Measurements from ENCODE around the gene SMARCC1.

SMARCC1 gene

GRCh38 chr3:47643092-47643491, 138.6 kb downstream of the SMARCC1 start:
- intact Hi-C loops (cut with DNase I) = no loop called here
- no peak for DNase-seq

GRCh38 chr3:47641739-47642138, 140.0 kb downstream of the SMARCC1 start:
- DNase-seq = no peak
- intact Hi-C loops (cut with DNase I) = no loop called here

- intact Hi-C loops (cut with DNase I) = no loop called here
- DNase-seq = no peak
Observed at GRCh38 chr3:47636921-47637320, 144.8 kb downstream of the SMARCC1 start.

GRCh38 chr3:47636225-47636624, 145.5 kb downstream of the SMARCC1 start:
- intact Hi-C loops (cut with DNase I) = no loop called here
- no peak for DNase-seq

- intact Hi-C loops (cut with DNase I) = no loop called here
- no peak for DNase-seq
Observed at GRCh38 chr3:47635536-47635935, 146.2 kb downstream of the SMARCC1 start.

GRCh38 chr3:47634996-47635395, 146.7 kb downstream of the SMARCC1 start:
- peak in 8 of 10 donors; percentile 26 to 76 (median 48) for DNase-seq

GRCh38 chr3:47630810-47631209, 150.9 kb downstream of the SMARCC1 start:
- no peak for DNase-seq
- intact Hi-C loops (cut with DNase I) = no loop called here

More at GRCh38 chr3:47634996-47635395, 146.7 kb downstream of the SMARCC1 start:
- intact Hi-C loops (cut with DNase I) = no loop called here

GRCh38 chr3:47629770-47630169, 151.9 kb downstream of the SMARCC1 start:
- DNase-seq = no peak
- intact Hi-C loops (cut with DNase I) = no loop called here

- intact Hi-C loops (cut with DNase I) = no loop called here
- no peak for DNase-seq
Observed at GRCh38 chr3:47628426-47628825, 153.3 kb downstream of the SMARCC1 start.

- no peak for DNase-seq
- intact Hi-C loops (cut with DNase I) = no loop called here
Observed at GRCh38 chr3:47622671-47623461, 158.8 kb downstream of the SMARCC1 start.

- intact Hi-C loops (cut with DNase I) = no loop called here
- no peak for DNase-seq
Observed at GRCh38 chr3:47617086-47618010, 164.3 kb downstream of the SMARCC1 start.

- no peak for DNase-seq
- intact Hi-C loops (cut with DNase I) = no loop called here
Observed at GRCh38 chr3:47614788-47615187, 166.9 kb downstream of the SMARCC1 start.

- intact Hi-C loops (cut with DNase I) = no loop called here
- DNase-seq = peak in 4 of 10 donors; percentile 14 to 86 (median 20)
Observed at GRCh38 chr3:47613722-47614121, 168.0 kb downstream of the SMARCC1 start.

- no peak for DNase-seq
- intact Hi-C loops (cut with DNase I) = no loop called here
Observed at GRCh38 chr3:47612879-47613278, 168.8 kb downstream of the SMARCC1 start.

GRCh38 chr3:47612178-47612577, 169.5 kb downstream of the SMARCC1 start:
- no peak for DNase-seq
- intact Hi-C loops (cut with DNase I) = no loop called here

GRCh38 chr3:47611576-47611975, 170.1 kb downstream of the SMARCC1 start:
- peak in 3 of 10 donors; percentile 38 to 84 (median 43) for DNase-seq
- intact Hi-C loops (cut with DNase I) = no loop called here

- intact Hi-C loops (cut with DNase I) = no loop called here
- DNase-seq = no peak
Observed at GRCh38 chr3:47610583-47610982, 171.1 kb downstream of the SMARCC1 start.

GRCh38 chr3:47607335-47607734, 174.4 kb downstream of the SMARCC1 start:
- DNase-seq = no peak
- intact Hi-C loops (cut with DNase I) = no loop called here

GRCh38 chr3:47606165-47606564, 175.5 kb downstream of the SMARCC1 start:
- intact Hi-C loops (cut with DNase I) = no loop called here
- DNase-seq = peak in 1 of 10 donors; percentile 17

- intact Hi-C loops (cut with DNase I) = no loop called here
- DNase-seq = no peak
Observed at GRCh38 chr3:47605652-47606051, 176.0 kb downstream of the SMARCC1 start.

GRCh38 chr3:47604145-47604544, 177.5 kb downstream of the SMARCC1 start:
- DNase-seq = no peak
- intact Hi-C loops (cut with DNase I) = no loop called here
